Activated CD8-positive, alpha-beta T cell treated with anti-CD3 and anti-CD28 coated beads, Interleukin-2, amount 10 ng/mL, durations not matched to agents 7 days and 5 days (primary cell): ENCODE measurements around the gene PPP6R3. TPM values are rescaled to one million over a fixed set of nuclear protein-coding genes. Genes with fewer than 3 reads are reported as not detected.

Experiments
- ATAC-seq: fragments of 150-1000 bp; cut with Tn5 transposase; one replicate; pipeline ENCODE4 v1.10.0; 2021; ENCODE audit warnings: moderate library complexity
- CTCF ChIA-PET: fragments of 350-600 bp; sonication (Branson Sonifier 250); formaldehyde crosslinking; loops from one replicate; lab custom pipeline; 2021; ENCODE audit warnings: antibody characterized with exemption; lab: Charles Lee
- POLR2A ChIA-PET: fragments of 350-600 bp; sonication (Branson Sonifier 250); formaldehyde crosslinking; loops from one replicate; lab custom pipeline; 2021; ENCODE audit warnings: antibody characterized with exemption; lab: Charles Lee
- DNase-seq: peaks from one replicate; pipeline ENCODE4 v3.0.0-alpha.2; 2020
- H3K27ac Mint-ChIP-seq: one replicate; pipeline ENCODE4 v1.8.0; 2021; ENCODE audit warnings: mild to moderate bottlenecking, mixed read lengths
- H3K27me3 Mint-ChIP-seq: one replicate; pipeline ENCODE4 v1.8.0; 2021; ENCODE audit warnings: low read depth, mixed read lengths
- H3K36me3 Mint-ChIP-seq: one replicate; pipeline ENCODE4 v1.8.0; 2021; ENCODE audit warnings: low read depth, mixed read lengths
- H3K4me1 Mint-ChIP-seq: one replicate; pipeline ENCODE4 v1.8.0; 2021; ENCODE audit warnings: low read depth, mixed read lengths
- H3K4me3 Mint-ChIP-seq: one replicate; pipeline ENCODE4 v1.8.0; 2021; ENCODE audit warnings: mild to moderate bottlenecking, mixed read lengths
- H3K9me3 Mint-ChIP-seq: one replicate; pipeline ENCODE4 v1.8.0; 2022; ENCODE audit warnings: mixed read lengths; ENCODE audit not compliant: insufficient read depth
- total RNA-seq, 2 experiments: library from RNA; stranded (reverse); gene quantifications; one replicate each; pipeline ENCODE4 v1.2.3, GENCODE V29; 2021

The PPP6R3 gene
- total RNA-seq, 2 experiments from 2014 or later = 114 to 120 TPM

DNA sequence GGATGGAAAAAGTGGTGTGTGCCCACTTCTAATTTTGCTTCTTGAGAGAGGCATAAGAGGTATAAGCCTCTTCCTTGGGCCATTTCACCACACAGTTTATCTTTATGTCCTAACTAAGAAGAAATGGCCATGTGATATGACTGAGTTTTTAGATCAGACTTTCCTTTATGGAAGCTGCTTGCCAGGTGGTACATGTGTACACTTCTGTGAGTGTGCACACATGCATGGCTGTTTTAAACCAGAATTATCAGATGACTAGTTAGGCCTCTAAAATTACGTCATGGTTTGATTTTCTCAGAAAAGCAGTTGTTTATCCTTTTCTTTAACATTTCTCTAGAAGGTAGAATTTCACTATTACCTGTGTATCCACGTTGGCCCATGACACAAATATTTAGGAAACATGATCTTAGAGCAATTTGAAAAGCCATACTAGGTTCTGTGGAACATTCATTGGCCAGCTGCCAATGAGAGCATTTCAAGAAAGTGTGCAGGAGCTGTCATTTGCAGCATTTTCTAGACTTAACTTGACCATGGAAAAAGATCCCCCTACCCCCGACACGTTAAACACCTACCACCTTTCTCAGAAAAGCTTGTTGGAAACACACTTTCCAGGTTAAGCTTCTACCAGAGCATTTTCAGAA, 114.6 kb downstream of the PPP6R3 start:
- Mint-ChIP-seq H3K9me3 (no peaks in the 10 kb centered on the region), H3K36me3 (peaks cover 73% of the 10 kb centered on the region), H3K4me3 (no peak overlapping the region), H3K27me3 (no peaks in the 10 kb centered on the region), H3K27ac (no peak overlapping the region), H3K4me1 (no peaks in the 10 kb centered on the region)
- no peak for ATAC-seq
- POLR2A ChIA-PET = no interaction called here
- no peak for DNase-seq
- CTCF ChIA-PET = interaction anchor here (2.9 kb wide), 1 partner anchor 9 kb away, joined by 16 read pairs; no protein-coding TSS in a partner anchor

- no peak overlapping the region for H3K4me3 Mint-ChIP-seq
- H3K36me3 Mint-ChIP-seq = peaks cover 74% of the 10 kb centered on the region
- POLR2A ChIA-PET = no interaction called here
- H3K9me3 Mint-ChIP-seq = no peaks in the 10 kb centered on the region
- no peak for DNase-seq
- peaks cover 6% of the 10 kb centered on the region for H3K4me1 Mint-ChIP-seq
- CTCF ChIA-PET = no interaction called here
- no peak overlapping the region for H3K27ac Mint-ChIP-seq
- no peaks in the 10 kb centered on the region for H3K27me3 Mint-ChIP-seq
- no peak for ATAC-seq
These were observed 118.9 kb downstream of the PPP6R3 start for GRCh38 chr11:68579455-68579854.

- CTCF ChIA-PET = no interaction called here
- no peaks in the 10 kb centered on the region for H3K27me3 Mint-ChIP-seq
- H3K36me3 Mint-ChIP-seq = peaks cover 69% of the 10 kb centered on the region
- H3K9me3 Mint-ChIP-seq = no peaks in the 10 kb centered on the region
- no peak for ATAC-seq
- POLR2A ChIA-PET = no interaction called here
- H3K27ac Mint-ChIP-seq = no peak overlapping the region
- no peak overlapping the region for H3K4me3 Mint-ChIP-seq
- H3K4me1 Mint-ChIP-seq = peaks cover 6% of the 10 kb centered on the region
- no peak for DNase-seq
These were observed 120.9 kb downstream of the PPP6R3 start for GRCh38 chr11:68581439-68581838.

DNA sequence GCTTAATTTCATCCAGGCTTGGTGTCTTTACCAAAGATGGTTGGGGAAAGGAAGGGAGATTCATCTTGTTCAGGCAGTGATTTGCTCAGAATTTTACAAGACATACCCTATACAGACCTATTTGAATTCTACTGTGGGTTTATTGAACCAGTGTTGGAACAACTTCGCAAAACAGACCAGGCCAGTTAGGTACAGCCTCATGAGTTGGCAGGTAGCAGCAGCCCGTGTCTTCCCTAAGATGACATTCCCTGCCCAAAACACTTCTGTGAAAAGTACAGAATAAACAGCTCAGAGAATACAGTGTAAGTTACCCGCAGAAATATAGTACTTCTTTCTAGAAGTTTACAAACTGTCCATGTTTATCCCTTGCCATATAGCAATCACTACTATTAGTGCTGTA, 121.3 kb downstream of the PPP6R3 start:
- H3K27me3 Mint-ChIP-seq = no peaks in the 10 kb centered on the region
- no peaks in the 10 kb centered on the region for H3K9me3 Mint-ChIP-seq
- H3K27ac Mint-ChIP-seq = no peak overlapping the region
- no peak overlapping the region for H3K4me3 Mint-ChIP-seq
- peaks cover 65% of the 10 kb centered on the region for H3K36me3 Mint-ChIP-seq
- ChIA-PET POLR2A (no interaction called here), CTCF (no interaction called here)
- DNase-seq = no peak
- no peak for ATAC-seq
- H3K4me1 Mint-ChIP-seq = peaks cover 6% of the 10 kb centered on the region

DNA sequence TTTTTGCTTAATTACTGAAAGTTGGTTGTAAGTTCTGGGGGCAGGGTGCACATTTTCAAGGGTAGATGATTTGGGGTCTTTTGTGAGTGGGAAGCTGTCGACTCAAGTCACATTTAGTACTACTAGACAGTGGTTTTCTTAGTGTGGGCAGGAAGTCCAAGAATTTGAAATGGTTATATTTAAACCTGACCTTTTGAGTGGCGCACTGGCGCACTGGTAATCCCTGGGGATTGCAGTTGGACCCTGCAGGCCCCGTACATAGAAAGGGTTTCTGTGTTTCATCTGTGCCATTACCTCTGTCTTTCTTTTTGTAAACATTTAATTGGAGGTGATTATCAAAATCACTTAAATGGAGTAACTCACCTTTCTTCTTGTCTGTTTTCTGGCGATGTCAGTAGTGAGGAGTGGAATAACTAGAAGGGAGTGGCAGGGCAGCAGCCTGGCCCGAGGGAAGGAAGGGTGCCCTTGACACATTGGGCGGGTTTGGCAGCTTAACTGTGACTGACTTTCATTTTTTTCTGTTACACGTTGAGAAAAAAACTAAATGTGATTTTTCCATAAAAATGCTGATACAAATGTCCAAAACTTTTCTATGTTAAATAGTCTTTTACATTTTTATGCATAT, 122.0 kb downstream of the PPP6R3 start:
- Mint-ChIP-seq H3K27ac (peak overlapping the region; percentile 30), H3K4me1 (peaks cover 6% of the 10 kb centered on the region), H3K4me3 (no peak overlapping the region), H3K27me3 (no peaks in the 10 kb centered on the region), H3K9me3 (no peaks in the 10 kb centered on the region), H3K36me3 (peaks cover 66% of the 10 kb centered on the region)
- POLR2A ChIA-PET = no interaction called here
- DNase-seq = no peak
- CTCF ChIA-PET = interaction anchor here (2.6 kb wide), 1 partner anchor 11 kb away, joined by 16 read pairs; no protein-coding TSS in a partner anchor
- ATAC-seq = no peak

GRCh38 chr11:68583041-68583446, 122.5 kb downstream of the PPP6R3 start:
- no peaks in the 10 kb centered on the region for H3K27me3 Mint-ChIP-seq
- POLR2A ChIA-PET = no interaction called here
- H3K9me3 Mint-ChIP-seq = no peaks in the 10 kb centered on the region
- ATAC-seq (no peak), DNase-seq (no peak)
- peaks cover 66% of the 10 kb centered on the region for H3K36me3 Mint-ChIP-seq
- H3K4me1 Mint-ChIP-seq = peaks cover 6% of the 10 kb centered on the region
- H3K4me3 Mint-ChIP-seq = no peak overlapping the region
- CTCF ChIA-PET = interaction anchor here (0.9 to 2.7 kb wide), 8 partner anchors 8 to 260 kb away, joined by 4 to 16 read pairs (median 5); no protein-coding TSS in a partner anchor
- no peak overlapping the region for H3K27ac Mint-ChIP-seq

DNA sequence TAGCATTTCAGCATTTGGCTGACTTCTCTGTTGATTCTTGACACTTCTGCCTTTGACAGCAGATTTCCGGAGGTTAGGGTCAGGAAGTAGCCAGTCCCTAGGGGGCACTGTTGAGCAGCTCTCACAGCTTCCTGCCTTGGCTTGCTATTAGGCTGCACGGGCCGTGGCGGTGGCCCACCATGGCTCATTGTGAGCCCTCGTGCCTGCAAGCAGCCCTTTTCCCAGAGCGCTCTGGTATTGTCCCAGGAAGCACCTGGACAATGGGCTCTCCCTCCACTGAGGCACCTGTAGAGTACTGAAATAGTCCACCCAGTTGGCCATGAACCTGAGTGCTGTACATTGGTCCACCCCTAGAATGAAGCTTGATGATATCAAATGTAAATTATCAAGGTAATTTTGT, 123.5 kb downstream of the PPP6R3 start:
- no peak overlapping the region for H3K27ac Mint-ChIP-seq

DNA sequence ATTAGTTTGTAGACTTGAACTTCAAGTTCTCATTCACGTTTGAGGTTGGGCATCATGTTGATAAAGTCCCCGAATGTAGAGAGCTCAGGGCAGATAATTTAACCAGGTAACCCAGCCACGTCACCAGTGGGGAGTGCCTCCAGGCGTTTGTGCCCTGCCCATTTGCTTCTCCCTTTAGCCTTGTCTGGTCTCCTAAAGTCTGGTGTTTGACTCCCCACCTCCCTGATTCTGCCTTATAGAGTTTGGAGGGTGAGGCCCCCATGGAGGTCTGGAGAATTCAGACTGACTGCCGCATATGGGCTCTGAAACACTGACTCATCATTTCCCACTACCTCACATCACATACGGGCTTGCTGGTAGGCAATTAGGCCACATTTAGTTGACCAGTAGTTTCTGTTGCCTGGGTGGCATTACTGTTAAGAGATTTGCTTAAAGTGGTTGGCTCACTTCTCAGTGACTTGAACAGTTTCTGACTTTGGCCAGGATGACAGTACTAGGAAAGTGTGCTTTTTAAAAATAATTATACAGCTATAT, 124.5 kb downstream of the PPP6R3 start:
- DNase-seq = no peak
- CTCF ChIA-PET = interaction anchor here (0.7 to 2.7 kb wide), 15 partner anchors 9 to 258 kb away, joined by 3 to 16 read pairs (median 4); partner anchors contain the start of gene PPP6R3
- no peak for ATAC-seq
- peaks cover 6% of the 10 kb centered on the region for H3K4me1 Mint-ChIP-seq
- H3K36me3 Mint-ChIP-seq = peaks cover 55% of the 10 kb centered on the region
- no peaks in the 10 kb centered on the region for H3K9me3 Mint-ChIP-seq
- POLR2A ChIA-PET = no interaction called here
- H3K4me3 Mint-ChIP-seq = no peak overlapping the region
- H3K27me3 Mint-ChIP-seq = no peaks in the 10 kb centered on the region
- H3K27ac Mint-ChIP-seq = no peak overlapping the region

More for the DNA sequence above, 123.5 kb downstream of the PPP6R3 start:
- POLR2A ChIA-PET = no interaction called here
- ATAC-seq (peak; percentile 57), DNase-seq (peak; percentile 71)
- H3K4me3 Mint-ChIP-seq = no peak overlapping the region
- CTCF ChIA-PET = interaction anchor here (0.6 to 2.7 kb wide), 25 partner anchors 9 to 285 kb away, joined by 3 to 16 read pairs (median 4); partner anchors contain the start of gene PPP6R3
- no peaks in the 10 kb centered on the region for H3K27me3 Mint-ChIP-seq
- peaks cover 6% of the 10 kb centered on the region for H3K4me1 Mint-ChIP-seq
- peaks cover 57% of the 10 kb centered on the region for H3K36me3 Mint-ChIP-seq
- H3K9me3 Mint-ChIP-seq = no peaks in the 10 kb centered on the region

DNA sequence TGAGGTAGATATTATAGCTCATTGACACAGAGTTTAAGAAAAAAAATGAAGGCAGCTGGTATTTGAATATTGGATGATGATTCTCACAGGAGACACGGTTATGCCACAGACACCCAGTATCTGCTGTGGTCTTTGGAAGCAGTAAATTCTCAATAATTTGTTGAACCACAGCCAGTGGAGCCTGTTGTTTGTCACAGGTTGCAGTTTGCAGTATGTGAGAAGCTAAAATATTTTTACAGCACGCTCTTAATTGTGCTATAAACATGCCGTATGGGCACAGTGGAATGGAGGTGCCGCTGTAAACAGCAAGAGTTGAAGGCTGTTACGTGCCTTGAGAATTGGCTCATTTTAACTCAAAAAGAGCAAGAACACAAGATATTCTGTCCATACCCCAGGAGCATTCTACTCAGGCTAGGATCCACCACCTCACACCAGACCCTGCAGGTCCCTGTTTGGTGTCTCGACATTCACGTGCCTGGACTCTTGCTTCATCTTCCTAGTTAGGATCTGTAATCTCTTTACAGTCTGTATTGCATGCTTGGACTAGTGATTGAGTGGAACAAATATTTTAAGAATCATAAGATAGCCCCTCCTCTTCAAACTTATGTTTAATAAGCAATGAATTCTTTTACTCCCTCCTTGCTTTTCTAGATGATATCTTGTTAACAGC, 129.1 kb downstream of the PPP6R3 start:
- DNase-seq (no peak), ATAC-seq (no peak)
- H3K4me3 Mint-ChIP-seq = no peak overlapping the region
- H3K9me3 Mint-ChIP-seq = no peaks in the 10 kb centered on the region
- H3K27ac Mint-ChIP-seq = no peak overlapping the region
- ChIA-PET POLR2A (no interaction called here), CTCF (no interaction called here)
- no peaks in the 10 kb centered on the region for H3K27me3 Mint-ChIP-seq
- peaks cover 58% of the 10 kb centered on the region for H3K36me3 Mint-ChIP-seq
- H3K4me1 Mint-ChIP-seq = no peaks in the 10 kb centered on the region

GRCh38 chr11:68591719-68592118, 131.2 kb downstream of the PPP6R3 start:
- POLR2A ChIA-PET = no interaction called here
- CTCF ChIA-PET = interaction anchor here (2.0 kb wide), 1 partner anchor 8 kb away, joined by 5 read pairs; no protein-coding TSS in a partner anchor
- Mint-ChIP-seq H3K36me3 (peaks cover 64% of the 10 kb centered on the region), H3K4me3 (no peak overlapping the region), H3K27ac (no peak overlapping the region), H3K27me3 (no peaks in the 10 kb centered on the region), H3K4me1 (no peaks in the 10 kb centered on the region), H3K9me3 (no peaks in the 10 kb centered on the region)
- DNase-seq (no peak), ATAC-seq (no peak)

- Mint-ChIP-seq H3K9me3 (no peaks in the 10 kb centered on the region), H3K27me3 (no peaks in the 10 kb centered on the region), H3K27ac (no peak overlapping the region), H3K4me1 (no peaks in the 10 kb centered on the region), H3K4me3 (no peak overlapping the region), H3K36me3 (peaks cover 67% of the 10 kb centered on the region)
- no peak for DNase-seq
- ChIA-PET CTCF (interaction anchor here (2.0 kb wide), 1 partner anchor 10 kb away, joined by 5 read pairs; no protein-coding TSS in a partner anchor), POLR2A (no interaction called here)
- ATAC-seq = no peak
These were observed 132.9 kb downstream of the PPP6R3 start for GRCh38 chr11:68593441-68593840.
